ENCODE results near the gene SEMA4G. TPM values are rescaled to one million over a fixed set of nuclear protein-coding genes. Genes with fewer than 3 reads are reported as not detected.

The SEMA4G gene
- total and polyA plus RNA-seq, 2 of the 13 experiments (the other 11 are each of a cell fraction or from before 2014, with no cell fraction given): 46.2 to 207 TPM

DNA sequence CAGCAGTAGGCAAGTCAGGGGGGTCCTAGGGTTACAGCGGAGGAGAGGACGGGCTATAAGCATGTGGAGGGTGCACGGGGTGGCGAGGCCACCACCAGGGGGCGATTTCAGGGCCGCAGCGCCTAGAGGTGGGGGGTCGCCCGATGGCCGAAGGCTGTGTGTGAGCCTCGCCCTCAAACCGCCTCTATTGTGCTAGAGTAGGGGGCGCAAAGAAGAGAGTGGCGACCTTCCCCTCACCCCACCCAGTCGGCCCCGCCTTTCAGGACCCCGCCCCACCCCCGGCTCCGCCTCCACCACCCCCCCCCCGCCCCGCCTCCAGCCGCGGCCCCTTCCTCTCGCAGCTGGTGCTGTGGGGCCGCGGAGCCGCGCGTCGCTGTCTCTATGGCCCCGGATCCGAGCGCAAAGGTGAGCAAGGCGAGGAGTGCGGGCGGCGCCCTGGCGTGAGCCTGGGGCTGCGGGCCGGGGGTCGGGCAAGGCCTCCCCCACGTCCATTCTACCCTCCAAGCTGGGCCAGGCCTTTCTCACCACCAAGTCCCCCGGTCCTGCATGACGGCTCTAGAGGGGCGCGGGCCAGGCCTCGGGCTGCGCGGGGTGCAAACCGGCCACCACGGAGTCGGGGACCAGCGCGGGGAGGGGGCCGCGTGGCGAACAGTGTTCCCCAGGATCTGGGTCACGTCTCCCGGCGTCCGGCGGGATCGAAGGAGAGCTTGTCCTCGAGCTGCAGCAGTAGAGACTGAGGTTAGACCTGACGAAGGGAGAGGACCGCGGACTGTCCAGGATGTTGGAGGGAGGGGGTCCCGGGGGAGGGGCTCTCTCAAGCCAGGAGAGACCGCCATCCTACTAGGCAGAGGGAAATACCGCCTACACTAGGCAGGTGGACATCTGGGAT lies at the start of gene SEMA4G (continued):
- TF ChIP-seq, protein P1, sequence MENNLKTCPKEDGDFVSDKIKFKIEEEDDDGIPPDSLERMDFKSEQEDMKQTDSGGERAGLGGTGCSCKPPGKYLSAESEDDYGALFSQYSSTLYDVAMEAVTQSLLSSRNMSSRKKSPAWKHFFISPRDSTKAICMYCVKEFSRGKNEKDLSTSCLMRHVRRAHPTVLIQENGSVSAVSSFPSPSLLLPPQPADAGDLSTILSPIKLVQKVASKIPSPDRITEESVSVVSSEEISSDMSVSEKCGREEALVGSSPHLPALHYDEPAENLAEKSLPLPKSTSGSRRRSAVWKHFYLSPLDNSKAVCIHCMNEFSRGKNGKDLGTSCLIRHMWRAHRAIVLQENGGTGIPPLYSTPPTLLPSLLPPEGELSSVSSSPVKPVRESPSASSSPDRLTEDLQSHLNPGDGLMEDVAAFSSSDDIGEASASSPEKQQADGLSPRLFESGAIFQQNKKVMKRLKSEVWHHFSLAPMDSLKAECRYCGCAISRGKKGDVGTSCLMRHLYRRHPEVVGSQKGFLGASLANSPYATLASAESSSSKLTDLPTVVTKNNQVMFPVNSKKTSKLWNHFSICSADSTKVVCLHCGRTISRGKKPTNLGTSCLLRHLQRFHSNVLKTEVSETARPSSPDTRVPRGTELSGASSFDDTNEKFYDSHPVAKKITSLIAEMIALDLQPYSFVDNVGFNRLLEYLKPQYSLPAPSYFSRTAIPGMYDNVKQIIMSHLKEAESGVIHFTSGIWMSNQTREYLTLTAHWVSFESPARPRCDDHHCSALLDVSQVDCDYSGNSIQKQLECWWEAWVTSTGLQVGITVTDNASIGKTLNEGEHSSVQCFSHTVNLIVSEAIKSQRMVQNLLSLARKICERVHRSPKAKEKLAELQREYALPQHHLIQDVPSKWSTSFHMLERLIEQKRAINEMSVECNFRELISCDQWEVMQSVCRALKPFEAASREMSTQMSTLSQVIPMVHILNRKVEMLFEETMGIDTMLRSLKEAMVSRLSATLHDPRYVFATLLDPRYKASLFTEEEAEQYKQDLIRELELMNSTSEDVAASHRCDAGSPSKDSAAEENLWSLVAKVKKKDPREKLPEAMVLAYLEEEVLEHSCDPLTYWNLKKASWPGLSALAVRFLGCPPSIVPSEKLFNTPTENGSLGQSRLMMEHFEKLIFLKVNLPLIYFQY (CRISPR knock-in tag; IDR thresholded peaks at IDR 0.05; ENCODE audit: borderline replicate concordance): no peak
- TF ChIP-seq MTA1 (CRISPR knock-in tag; IDR thresholded peaks at IDR 0.05; ENCODE audit: borderline replicate concordance) (peak; percentile 75), TOE1 (CRISPR knock-in tag; IDR thresholded peaks at IDR 0.05) (no peak), RBM22 (optimal IDR thresholded peaks at IDR 0.05; ENCODE audit: low read length) (no peak), ZNF326 (CRISPR knock-in tag; IDR thresholded peaks at IDR 0.05; ENCODE audit: borderline replicate concordance) (no peak), CEBPG (CRISPR knock-in tag; IDR thresholded peaks at IDR 0.05) (no peak), GFI1 (CRISPR knock-in tag; IDR thresholded peaks at IDR 0.05; ENCODE audit: borderline replicate concordance) (no peak), ZNF557 (CRISPR knock-in tag; IDR thresholded peaks at IDR 0.05) (peak; percentile 78; the same call in 1 of the 2 replicates), TAF1 (CRISPR knock-in tag; IDR thresholded peaks at IDR 0.05) (peak; percentile 73), MXD3 (CRISPR knock-in tag; IDR thresholded peaks at IDR 0.05) (peak; percentile 28; the same call in 1 of the 2 replicates), HMG20A (CRISPR knock-in tag; IDR thresholded peaks at IDR 0.05; ENCODE audit: borderline replicate concordance) (no peak), ZNF674 (CRISPR knock-in tag; IDR thresholded peaks at IDR 0.05; ENCODE audit: low read depth) (no peak), ZNF709 (CRISPR knock-in tag; IDR thresholded peaks at IDR 0.05) (no peak; the same call in 1 of the 2 replicates), U2AF2 (IDR thresholded peaks at IDR 0.05; ENCODE audit: low read depth, low read length) (no peak), ZBTB14 (CRISPR knock-in tag; IDR thresholded peaks at IDR 0.05) (peak; percentile 43; the same call in 1 of the 2 replicates), ZNF543 (CRISPR knock-in tag; IDR thresholded peaks at IDR 0.05) (0 out of 2 replicates have a peak, but pooled peaks have one; percentile 63)
- TF ChIP-seq, protein P2, sequence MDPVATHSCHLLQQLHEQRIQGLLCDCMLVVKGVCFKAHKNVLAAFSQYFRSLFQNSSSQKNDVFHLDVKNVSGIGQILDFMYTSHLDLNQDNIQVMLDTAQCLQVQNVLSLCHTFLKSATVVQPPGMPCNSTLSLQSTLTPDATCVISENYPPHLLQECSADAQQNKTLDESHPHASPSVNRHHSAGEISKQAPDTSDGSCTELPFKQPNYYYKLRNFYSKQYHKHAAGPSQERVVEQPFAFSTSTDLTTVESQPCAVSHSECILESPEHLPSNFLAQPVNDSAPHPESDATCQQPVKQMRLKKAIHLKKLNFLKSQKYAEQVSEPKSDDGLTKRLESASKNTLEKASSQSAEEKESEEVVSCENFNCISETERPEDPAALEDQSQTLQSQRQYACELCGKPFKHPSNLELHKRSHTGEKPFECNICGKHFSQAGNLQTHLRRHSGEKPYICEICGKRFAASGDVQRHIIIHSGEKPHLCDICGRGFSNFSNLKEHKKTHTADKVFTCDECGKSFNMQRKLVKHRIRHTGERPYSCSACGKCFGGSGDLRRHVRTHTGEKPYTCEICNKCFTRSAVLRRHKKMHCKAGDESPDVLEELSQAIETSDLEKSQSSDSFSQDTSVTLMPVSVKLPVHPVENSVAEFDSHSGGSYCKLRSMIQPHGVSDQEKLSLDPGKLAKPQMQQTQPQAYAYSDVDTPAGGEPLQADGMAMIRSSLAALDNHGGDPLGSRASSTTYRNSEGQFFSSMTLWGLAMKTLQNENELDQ (CRISPR knock-in tag; IDR thresholded peaks at IDR 0.05; ENCODE audit: borderline replicate concordance): 0 out of 2 replicates have a peak, but pooled peaks have one; percentile 32
- TF ChIP-seq, protein P3, sequence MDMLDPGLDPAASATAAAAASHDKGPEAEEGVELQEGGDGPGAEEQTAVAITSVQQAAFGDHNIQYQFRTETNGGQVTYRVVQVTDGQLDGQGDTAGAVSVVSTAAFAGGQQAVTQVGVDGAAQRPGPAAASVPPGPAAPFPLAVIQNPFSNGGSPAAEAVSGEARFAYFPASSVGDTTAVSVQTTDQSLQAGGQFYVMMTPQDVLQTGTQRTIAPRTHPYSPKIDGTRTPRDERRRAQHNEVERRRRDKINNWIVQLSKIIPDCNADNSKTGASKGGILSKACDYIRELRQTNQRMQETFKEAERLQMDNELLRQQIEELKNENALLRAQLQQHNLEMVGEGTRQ (IDR thresholded peaks at IDR 0.05; ENCODE audit: low read depth, low read length): no peak
- TF ChIP-seq, protein P3 (CRISPR knock-in tag; IDR thresholded peaks at IDR 0.05; ENCODE audit: borderline replicate concordance): no peak; the same call in 1 of the 2 replicates
